ENCODE measurements around the gene EPN2. TPM values are rescaled to one million over a fixed set of nuclear protein-coding genes. Genes with fewer than 3 reads are reported as not detected.

Gene EPN2
- polyA plus RNA-seq, 1 experiment: 21.2 TPM

DNA sequence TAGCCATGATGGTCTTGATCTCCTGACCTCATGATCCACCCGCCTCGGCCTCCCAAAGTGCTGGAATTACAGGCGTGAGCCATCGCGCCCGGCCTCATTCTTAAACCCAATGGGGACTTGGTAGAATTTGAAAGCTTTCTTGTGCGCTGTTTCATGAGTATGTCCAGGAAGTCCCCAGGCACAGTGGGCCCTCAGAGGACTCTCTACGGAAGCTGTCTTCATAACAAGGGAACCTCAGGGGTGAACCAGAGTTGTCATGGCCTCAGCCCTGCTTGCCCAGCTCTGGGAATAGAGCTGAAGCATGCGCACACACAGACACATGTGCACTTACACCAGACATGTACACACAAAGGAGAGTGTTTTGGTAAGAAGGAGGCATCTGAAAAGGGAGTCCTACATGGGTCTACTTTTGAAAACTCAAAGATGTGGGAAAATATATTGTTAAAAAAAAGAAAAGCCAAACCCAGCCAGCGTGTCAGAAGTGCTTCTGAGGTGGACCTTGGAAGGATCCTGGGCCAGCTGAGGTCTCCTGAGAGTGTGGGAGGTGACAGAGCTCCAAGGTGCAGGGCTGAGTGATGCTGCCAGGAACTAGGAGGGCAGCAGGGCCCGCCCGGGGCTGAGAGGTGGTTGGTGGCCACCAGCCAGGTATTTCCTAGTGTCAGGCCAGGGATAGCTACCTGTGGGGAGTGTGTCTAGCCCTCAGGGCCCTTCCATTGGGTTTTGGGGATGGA lies 54.6 kb downstream of the EPN2 start:
- TF ChIP-seq, protein P1, sequence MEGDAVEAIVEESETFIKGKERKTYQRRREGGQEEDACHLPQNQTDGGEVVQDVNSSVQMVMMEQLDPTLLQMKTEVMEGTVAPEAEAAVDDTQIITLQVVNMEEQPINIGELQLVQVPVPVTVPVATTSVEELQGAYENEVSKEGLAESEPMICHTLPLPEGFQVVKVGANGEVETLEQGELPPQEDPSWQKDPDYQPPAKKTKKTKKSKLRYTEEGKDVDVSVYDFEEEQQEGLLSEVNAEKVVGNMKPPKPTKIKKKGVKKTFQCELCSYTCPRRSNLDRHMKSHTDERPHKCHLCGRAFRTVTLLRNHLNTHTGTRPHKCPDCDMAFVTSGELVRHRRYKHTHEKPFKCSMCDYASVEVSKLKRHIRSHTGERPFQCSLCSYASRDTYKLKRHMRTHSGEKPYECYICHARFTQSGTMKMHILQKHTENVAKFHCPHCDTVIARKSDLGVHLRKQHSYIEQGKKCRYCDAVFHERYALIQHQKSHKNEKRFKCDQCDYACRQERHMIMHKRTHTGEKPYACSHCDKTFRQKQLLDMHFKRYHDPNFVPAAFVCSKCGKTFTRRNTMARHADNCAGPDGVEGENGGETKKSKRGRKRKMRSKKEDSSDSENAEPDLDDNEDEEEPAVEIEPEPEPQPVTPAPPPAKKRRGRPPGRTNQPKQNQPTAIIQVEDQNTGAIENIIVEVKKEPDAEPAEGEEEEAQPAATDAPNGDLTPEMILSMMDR (IDR thresholded peaks at IDR 0.05; ENCODE audit: insufficient read depth, low read depth, low read length): no peak
- no peak for DNase-seq (ENCODE audit: low read depth)
- Histone ChIP-seq H3K4me3 (ENCODE audit: low read depth, low read length) (no peak overlapping the region), H3K27me3 (ENCODE audit: control insufficient read depth, insufficient read depth, low read length) (no peaks in the 10 kb centered on the region), H3K36me3 (ENCODE audit: control insufficient read depth, insufficient read depth, low read length) (peaks cover 2% of the 10 kb centered on the region)
- ChIA-PET POLR2A (no interaction called here), CTCF (interaction anchor here (0.7 to 1.5 kb wide), 5 partner anchors 16 to 32 kb away, joined by 3 read pairs; no protein-coding TSS in a partner anchor)

DNA sequence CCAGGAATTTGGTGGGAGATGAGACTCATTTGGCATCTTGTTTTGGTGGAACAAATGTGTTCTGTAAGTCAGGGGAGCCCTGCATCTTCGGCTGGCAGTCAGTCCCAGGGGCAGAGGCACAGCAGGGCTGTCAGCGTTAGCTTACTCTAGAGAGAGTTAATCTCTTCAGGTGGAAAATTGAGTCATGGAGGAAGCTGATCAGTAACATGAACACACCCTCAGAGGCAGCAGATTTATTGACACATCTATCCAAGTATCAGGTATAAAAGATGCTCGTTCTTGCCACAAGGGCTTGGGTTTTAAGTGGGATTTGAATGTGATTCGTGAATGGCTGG lies 55.2 kb downstream of the EPN2 start:
- ChIA-PET POLR2A (no interaction called here), CTCF (interaction anchor here (0.9 to 1.5 kb wide), 3 partner anchors 16 to 32 kb away, joined by 3 read pairs; no protein-coding TSS in a partner anchor)
- no peak for DNase-seq (ENCODE audit: low read depth)
- Histone ChIP-seq H3K36me3 (ENCODE audit: control insufficient read depth, insufficient read depth, low read length) (peaks cover 2% of the 10 kb centered on the region), H3K27me3 (ENCODE audit: control insufficient read depth, insufficient read depth, low read length) (no peaks in the 10 kb centered on the region), H3K4me3 (ENCODE audit: low read depth, low read length) (no peak overlapping the region)
- TF ChIP-seq, protein P1 (IDR thresholded peaks at IDR 0.05; ENCODE audit: insufficient read depth, low read depth, low read length): no peak

DNA sequence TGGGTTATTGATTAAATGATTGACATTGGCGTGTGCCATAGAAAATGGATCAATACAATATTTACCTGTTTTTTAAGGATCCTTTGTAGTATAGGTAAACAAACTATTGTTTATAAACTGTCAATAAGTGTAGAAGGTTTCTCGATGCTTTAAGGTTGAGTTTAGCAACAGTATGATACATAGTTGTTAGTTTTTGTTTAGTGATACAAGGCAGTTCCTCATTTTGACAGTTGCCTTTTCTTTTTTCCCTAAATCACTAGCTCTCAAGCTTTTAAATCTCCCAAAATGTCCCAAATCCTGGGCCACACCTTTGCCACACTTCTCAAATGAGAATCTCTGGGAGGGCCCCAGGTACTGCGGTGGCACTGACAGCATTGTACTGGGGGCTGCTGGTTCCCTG lies 57.3 kb downstream of the EPN2 start:
- H3K36me3 ChIP-seq (ENCODE audit: control insufficient read depth, insufficient read depth, low read length): no peaks in the 10 kb centered on the region; the same call in none of the 2 replicates
- POLR2A ChIA-PET: no interaction called here
- H3K4me3 ChIP-seq (ENCODE audit: low read depth, low read length): no peak overlapping the region
- H3K27me3 ChIP-seq (ENCODE audit: control insufficient read depth, insufficient read depth, low read length): no peaks in the 10 kb centered on the region
- TF ChIP-seq, protein P1 (IDR thresholded peaks at IDR 0.05; ENCODE audit: insufficient read depth, low read depth, low read length): no peak
- no peak for DNase-seq (ENCODE audit: low read depth)
- CTCF ChIA-PET: no interaction called here

DNA sequence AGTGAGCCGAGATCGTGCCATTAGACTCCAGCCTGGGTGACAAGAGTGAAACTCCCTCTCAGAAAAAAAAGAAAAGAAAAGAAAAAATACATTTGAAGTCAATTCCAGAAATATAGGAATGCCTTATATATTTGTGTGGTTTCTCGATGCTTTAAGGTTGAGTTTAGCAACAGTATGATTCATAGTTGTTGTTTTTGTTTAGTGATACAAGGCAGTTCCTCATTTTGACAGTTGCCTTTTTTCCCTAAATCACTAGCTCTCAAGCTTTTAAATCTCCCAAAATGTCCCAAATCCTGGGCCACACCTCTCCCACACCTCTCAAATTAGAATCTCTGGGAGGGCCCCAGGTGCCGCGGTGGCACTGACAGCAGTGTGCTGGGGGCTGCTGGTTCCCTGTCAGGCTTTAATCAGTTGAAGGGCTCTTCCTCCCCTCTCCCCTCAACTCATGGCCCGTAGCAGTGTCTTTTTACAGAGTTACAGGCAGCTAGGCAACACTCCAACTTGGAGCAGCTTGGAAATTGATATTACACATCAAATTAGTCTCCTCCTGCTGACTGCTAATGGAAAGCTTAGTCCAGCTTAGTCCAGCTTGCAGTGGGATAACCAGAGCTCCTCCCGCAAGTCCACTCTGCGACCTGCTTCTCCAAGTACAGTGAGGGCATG lies 58.4 kb downstream of the EPN2 start:
- TF ChIP-seq, protein P1 (IDR thresholded peaks at IDR 0.05; ENCODE audit: insufficient read depth, low read depth, low read length): no peak
- ChIA-PET CTCF (interaction anchor here (0.6 kb wide), 1 partner anchor 469 kb away, joined by 5 read pairs; no protein-coding TSS in a partner anchor), POLR2A (no interaction called here)
- no peaks in the 10 kb centered on the region for H3K27me3 ChIP-seq (ENCODE audit: control insufficient read depth, insufficient read depth, low read length)
- no peak overlapping the region for H3K4me3 ChIP-seq (ENCODE audit: low read depth, low read length)
- H3K36me3 ChIP-seq (ENCODE audit: control insufficient read depth, insufficient read depth, low read length): no peaks in the 10 kb centered on the region; the same call in none of the 2 replicates
- no peak for DNase-seq (ENCODE audit: low read depth)

Measured in BJ (cell line).